ENCODE data around the gene SH3BP2.

DNA sequence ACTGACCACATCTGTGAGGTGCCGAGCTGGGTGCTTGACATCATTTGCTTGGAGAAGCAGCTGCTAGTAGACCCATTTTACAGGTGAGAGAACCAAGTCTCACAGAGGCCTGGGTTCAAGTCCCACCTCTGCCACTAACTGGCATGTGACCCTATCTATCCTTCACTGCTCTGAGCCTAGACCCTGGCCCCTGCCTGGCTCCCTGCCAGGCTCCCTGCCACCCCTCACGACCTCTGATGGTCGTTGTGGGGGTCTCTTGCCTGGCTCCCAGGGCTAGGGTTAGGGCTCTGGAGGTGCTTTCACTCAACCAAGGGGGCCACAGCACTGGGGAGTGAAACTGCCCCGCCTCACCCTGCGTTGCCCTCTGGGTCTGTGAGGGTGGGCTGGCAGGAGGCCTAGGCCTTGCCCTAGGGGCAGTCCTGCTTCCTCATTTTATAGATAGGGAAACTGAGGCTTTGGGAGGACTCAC is 43.5 kb downstream of the SH3BP2 start:
- no peak for TF ChIP-seq EP300 (IDR thresholded peaks at IDR 0.05)
- TF ChIP-seq POLR2A (IDR thresholded peaks at IDR 0.05) = no peak
- TF ChIP-seq, protein P1, sequence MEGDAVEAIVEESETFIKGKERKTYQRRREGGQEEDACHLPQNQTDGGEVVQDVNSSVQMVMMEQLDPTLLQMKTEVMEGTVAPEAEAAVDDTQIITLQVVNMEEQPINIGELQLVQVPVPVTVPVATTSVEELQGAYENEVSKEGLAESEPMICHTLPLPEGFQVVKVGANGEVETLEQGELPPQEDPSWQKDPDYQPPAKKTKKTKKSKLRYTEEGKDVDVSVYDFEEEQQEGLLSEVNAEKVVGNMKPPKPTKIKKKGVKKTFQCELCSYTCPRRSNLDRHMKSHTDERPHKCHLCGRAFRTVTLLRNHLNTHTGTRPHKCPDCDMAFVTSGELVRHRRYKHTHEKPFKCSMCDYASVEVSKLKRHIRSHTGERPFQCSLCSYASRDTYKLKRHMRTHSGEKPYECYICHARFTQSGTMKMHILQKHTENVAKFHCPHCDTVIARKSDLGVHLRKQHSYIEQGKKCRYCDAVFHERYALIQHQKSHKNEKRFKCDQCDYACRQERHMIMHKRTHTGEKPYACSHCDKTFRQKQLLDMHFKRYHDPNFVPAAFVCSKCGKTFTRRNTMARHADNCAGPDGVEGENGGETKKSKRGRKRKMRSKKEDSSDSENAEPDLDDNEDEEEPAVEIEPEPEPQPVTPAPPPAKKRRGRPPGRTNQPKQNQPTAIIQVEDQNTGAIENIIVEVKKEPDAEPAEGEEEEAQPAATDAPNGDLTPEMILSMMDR (IDR thresholded peaks at IDR 0.05) = no peak
